K562 (cell line): ENCODE measurements around the gene SLC25A42. TPM values are rescaled to one million over a fixed set of nuclear protein-coding genes. Genes with fewer than 3 reads are reported as not detected.

ENCODE experiments used
- BDP1 ChIP-seq: IDR thresholded peaks from 3 replicates; pipeline ENCODE4 v1.6.1; 2011; ENCODE audit not compliant: insufficient read length, insufficient read depth
- BHLHE40 ChIP-seq: IDR thresholded peaks from 2 replicates; pipeline ENCODE4 v1.6.1; 2011; ENCODE audit warnings: low read length, improper control_type of control experiment
- BRD9 ChIP-seq: fragments of 450-650 bp; IDR thresholded peaks from 2 replicates; pipeline ENCODE4 v1.6.1; 2018; ENCODE audit warnings: low read depth; ENCODE audit not compliant: partially characterized antibody
- KLF6 ChIP-seq: fragments of 250-450 bp; sonication (Bioruptor Pico); IDR thresholded peaks from 2 replicates; pipeline ENCODE4 v1.4.0; 2020; ENCODE audit warnings: mild to moderate bottlenecking, moderate library complexity, borderline replicate concordance
- MEF2A ChIP-seq: IDR thresholded peaks from 2 replicates; pipeline ENCODE4 v1.6.1; 2011; ENCODE audit warnings: low read depth, mild to moderate bottlenecking, low read length, moderate library complexity; ENCODE audit not compliant: control insufficient read depth
- RFX1 ChIP-seq: fragments of 450-650 bp; IDR thresholded peaks from 2 replicates; pipeline ENCODE4 v1.6.1; 2016; ENCODE audit warnings: mild to moderate bottlenecking, moderate library complexity
- ZNF282 ChIP-seq: sonication (generic); formaldehyde crosslinking; IDR thresholded peaks from 2 replicates; pipeline ENCODE4 v1.8.1; 2023; ENCODE audit warnings: missing genetic modification reagents
- ZNF561 ChIP-seq: fragments of 450-650 bp; formaldehyde crosslinking; conservative IDR thresholded peaks from 2 replicates; pipeline ENCODE4 v1.4.0; 2020; ENCODE audit warnings: mild to moderate bottlenecking, moderate library complexity
- ZNF589 ChIP-seq: fragments of 200-800 bp; sonication (Bioruptor generic); IDR thresholded peaks from 2 replicates; pipeline ENCODE4 v1.6.1; 2016; ENCODE audit warnings: low read depth, missing genetic modification characterization, missing compliant biosample characterization
- ZNF766 ChIP-seq: fragments of 200-800 bp; sonication (Bioruptor generic); conservative IDR thresholded peaks from 2 replicates; pipeline ENCODE4 v1.6.1; 2016; ENCODE audit warnings: missing genetic modification characterization, missing compliant biosample characterization
- polyA plus RNA-seq, 8 experiments: library from polyadenylated mRNA; depleted of rRNA in 4 of 8; stranded (reverse) in 5 of 8; unstranded in 3 of 8; fragments of >200 nt; fragmentation: Nextera tagmentation in 2 of 8; fragmentation: Illumina TruSeq in 1 of 8; extraction: Ambion mirVana in 2 of 8; extraction: Trizol in 1 of 8; gene quantifications; 2 replicates each; pipeline versions ENCODE4 v1.2.1 to v1.2.3, GENCODE V29; 2011 to 2014; ENCODE audit warnings: inconsistent platforms in 1 of 8, missing spikeins in 1 of 8
- total RNA-seq, 7 experiments: library from RNA; depleted of rRNA in 6 of 7; stranded (reverse); fragments of >200 nt in 6 of 7; fragmentation: Illumina TruSeq in 2 of 7; extraction: Trizol in 2 of 7; gene quantifications; 2 replicates each; pipeline versions ENCODE4 v1.2.1 to v1.2.3, GENCODE V29; 2011 to 2021; ENCODE audit warnings: low replicate concordance in 1 of 7
- TF ChIP-seq, protein P1 (sequence below): fragments of 250-450 bp; sonication (Bioruptor Pico); IDR thresholded peaks from 2 replicates; pipeline ENCODE4 v1.8.0; 2021; ENCODE audit warnings: moderate library complexity, mild to moderate bottlenecking, inconsistent platforms
- TF ChIP-seq, protein P2 (sequence below): fragments of 250-450 bp; sonication (Bioruptor Pico); IDR thresholded peaks from 2 replicates; pipeline ENCODE4 v1.8.0; 2021; ENCODE audit warnings: borderline replicate concordance, mild to moderate bottlenecking, moderate library complexity; ENCODE audit not compliant: poor library complexity, severe bottlenecking
- TF ChIP-seq, protein P3 (sequence below): fragments of 450-650 bp; formaldehyde crosslinking; conservative IDR thresholded peaks from 2 replicates; pipeline ENCODE4 v1.4.0; 2022; ENCODE audit warnings: mild to moderate bottlenecking, missing genetic modification characterization
- TF ChIP-seq, protein P4 (sequence below): fragments of 250-450 bp; sonication (Bioruptor Pico); IDR thresholded peaks from 2 replicates; pipeline ENCODE4 v1.4.0; 2020; ENCODE audit warnings: mild to moderate bottlenecking, moderate library complexity
- TF ChIP-seq, protein P5 (sequence below): sonication (generic); formaldehyde crosslinking; IDR thresholded peaks from 2 replicates; pipeline ENCODE4 v1.9.0; 2022; ENCODE audit warnings: mild to moderate bottlenecking, missing genetic modification reagents
- TF ChIP-seq, protein P6 (sequence below): fragments of 450-650 bp; conservative IDR thresholded peaks from 2 replicates; pipeline ENCODE4 v1.6.1; 2016; ENCODE audit warnings: missing genetic modification characterization, low read depth, mild to moderate bottlenecking, control low read depth, missing compliant biosample characterization

Gene SLC25A42
- total and polyA plus RNA-seq, 9 of the 15 experiments (the other 6 are each of a cell fraction or from before 2014, with no cell fraction given) = 0.59 to 32.2 (median 14.1) TPM

DNA sequence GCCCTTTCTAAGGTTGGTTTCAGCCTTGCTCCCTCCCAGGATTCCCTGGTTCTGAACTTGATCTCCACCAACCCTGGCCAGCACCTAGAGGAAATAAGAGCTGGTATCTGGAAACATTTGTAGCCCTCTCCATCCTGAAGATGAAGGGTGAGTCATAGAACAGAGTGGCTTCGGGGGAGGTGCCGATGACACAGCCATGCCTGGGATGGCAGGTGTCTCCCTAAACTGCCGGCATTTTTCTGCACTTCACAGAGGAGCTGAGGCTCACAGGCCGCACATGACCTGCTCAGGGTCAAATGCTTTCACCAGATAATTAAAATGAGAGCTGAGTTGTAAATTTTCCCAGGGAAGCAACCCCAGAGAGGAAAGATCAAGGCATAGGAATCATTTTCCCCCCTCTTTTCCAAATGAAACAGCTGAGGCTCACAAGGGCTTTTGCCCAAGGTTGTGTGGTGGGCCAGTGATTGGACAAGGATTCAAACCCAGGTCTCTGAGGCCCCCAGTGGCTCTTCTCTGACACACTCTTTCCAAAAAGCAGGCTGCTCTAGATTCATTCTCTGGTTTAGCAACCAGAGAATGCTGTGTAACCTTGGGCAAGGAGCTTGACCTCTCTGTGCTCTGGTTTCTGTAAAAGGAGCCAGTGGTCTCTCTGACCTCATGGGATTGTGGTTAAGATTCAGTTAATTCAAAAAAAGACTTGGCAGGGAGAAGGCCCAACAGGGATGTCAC is 1.2 kb upstream of the SLC25A42 start (continued):
- no peak for TF ChIP-seq RFX1
- TF ChIP-seq, protein P1, sequence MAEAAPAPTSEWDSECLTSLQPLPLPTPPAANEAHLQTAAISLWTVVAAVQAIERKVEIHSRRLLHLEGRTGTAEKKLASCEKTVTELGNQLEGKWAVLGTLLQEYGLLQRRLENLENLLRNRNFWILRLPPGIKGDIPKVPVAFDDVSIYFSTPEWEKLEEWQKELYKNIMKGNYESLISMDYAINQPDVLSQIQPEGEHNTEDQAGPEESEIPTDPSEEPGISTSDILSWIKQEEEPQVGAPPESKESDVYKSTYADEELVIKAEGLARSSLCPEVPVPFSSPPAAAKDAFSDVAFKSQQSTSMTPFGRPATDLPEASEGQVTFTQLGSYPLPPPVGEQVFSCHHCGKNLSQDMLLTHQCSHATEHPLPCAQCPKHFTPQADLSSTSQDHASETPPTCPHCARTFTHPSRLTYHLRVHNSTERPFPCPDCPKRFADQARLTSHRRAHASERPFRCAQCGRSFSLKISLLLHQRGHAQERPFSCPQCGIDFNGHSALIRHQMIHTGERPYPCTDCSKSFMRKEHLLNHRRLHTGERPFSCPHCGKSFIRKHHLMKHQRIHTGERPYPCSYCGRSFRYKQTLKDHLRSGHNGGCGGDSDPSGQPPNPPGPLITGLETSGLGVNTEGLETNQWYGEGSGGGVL = no peak
- TF ChIP-seq, protein P2, sequence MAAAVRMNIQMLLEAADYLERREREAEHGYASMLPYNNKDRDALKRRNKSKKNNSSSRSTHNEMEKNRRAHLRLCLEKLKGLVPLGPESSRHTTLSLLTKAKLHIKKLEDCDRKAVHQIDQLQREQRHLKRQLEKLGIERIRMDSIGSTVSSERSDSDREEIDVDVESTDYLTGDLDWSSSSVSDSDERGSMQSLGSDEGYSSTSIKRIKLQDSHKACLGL (CRISPR knock-in tag) = no peak
- TF ChIP-seq, protein P3, sequence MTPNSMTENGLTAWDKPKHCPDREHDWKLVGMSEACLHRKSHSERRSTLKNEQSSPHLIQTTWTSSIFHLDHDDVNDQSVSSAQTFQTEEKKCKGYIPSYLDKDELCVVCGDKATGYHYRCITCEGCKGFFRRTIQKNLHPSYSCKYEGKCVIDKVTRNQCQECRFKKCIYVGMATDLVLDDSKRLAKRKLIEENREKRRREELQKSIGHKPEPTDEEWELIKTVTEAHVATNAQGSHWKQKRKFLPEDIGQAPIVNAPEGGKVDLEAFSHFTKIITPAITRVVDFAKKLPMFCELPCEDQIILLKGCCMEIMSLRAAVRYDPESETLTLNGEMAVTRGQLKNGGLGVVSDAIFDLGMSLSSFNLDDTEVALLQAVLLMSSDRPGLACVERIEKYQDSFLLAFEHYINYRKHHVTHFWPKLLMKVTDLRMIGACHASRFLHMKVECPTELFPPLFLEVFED (CRISPR knock-in tag) = no peak
- TF ChIP-seq KLF6 (CRISPR knock-in tag) = no peak
- TF ChIP-seq, protein P4, sequence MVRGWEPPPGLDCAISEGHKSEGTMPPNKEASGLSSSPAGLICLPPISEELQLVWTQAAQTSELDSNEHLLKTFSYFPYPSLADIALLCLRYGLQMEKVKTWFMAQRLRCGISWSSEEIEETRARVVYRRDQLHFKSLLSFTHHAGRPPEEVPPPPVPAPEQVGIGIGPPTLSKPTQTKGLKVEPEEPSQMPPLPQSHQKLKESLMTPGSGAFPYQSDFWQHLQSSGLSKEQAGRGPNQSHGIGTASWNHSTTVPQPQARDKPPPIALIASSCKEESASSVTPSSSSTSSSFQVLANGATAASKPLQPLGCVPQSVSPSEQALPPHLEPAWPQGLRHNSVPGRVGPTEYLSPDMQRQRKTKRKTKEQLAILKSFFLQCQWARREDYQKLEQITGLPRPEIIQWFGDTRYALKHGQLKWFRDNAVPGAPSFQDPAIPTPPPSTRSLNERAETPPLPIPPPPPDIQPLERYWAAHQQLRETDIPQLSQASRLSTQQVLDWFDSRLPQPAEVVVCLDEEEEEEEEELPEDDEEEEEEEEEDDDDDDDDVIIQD = no peak
- no peak for TF ChIP-seq MEF2A
- no peak for TF ChIP-seq ZNF561 (CRISPR knock-in tag)
- peak; percentile 100 for TF ChIP-seq BRD9
- TF ChIP-seq ZNF282 (CRISPR knock-in tag) = no peak
- TF ChIP-seq, protein P5, sequence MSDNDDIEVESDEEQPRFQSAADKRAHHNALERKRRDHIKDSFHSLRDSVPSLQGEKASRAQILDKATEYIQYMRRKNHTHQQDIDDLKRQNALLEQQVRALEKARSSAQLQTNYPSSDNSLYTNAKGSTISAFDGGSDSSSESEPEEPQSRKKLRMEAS (CRISPR knock-in tag) = no peak
- 0 out of 2 replicates have a peak, but pooled peaks have one; percentile 29 for TF ChIP-seq ZNF589 (CRISPR knock-in tag)
- TF ChIP-seq ZNF766 = no peak
- TF ChIP-seq, protein P6, sequence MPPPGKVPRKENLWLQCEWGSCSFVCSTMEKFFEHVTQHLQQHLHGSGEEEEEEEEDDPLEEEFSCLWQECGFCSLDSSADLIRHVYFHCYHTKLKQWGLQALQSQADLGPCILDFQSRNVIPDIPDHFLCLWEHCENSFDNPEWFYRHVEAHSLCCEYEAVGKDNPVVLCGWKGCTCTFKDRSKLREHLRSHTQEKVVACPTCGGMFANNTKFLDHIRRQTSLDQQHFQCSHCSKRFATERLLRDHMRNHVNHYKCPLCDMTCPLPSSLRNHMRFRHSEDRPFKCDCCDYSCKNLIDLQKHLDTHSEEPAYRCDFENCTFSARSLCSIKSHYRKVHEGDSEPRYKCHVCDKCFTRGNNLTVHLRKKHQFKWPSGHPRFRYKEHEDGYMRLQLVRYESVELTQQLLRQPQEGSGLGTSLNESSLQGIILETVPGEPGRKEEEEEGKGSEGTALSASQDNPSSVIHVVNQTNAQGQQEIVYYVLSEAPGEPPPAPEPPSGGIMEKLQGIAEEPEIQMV (tag) = no peak
- TF ChIP-seq BDP1 = no peak
- TF ChIP-seq BHLHE40 = peak; percentile 79; the same call in 1 of the 2 replicates
